GM10266 (cell line): Measurements from ENCODE around the gene RPP25L.

ENCODE experiments used
- DNase-seq: peaks from one replicate; pipeline ENCODE4 v3.0.0; 2012; ENCODE audit errors: extremely low spot score
- CTCF ChIP-seq: IDR thresholded peaks from 2 replicates; pipeline ENCODE4 v1.5.1; 2012; ENCODE audit warnings: mild to moderate bottlenecking, low read depth; ENCODE audit not compliant: control insufficient read depth, insufficient read depth; ENCODE audit errors: missing control alignments

Gene RPP25L

GRCh38 chr9:34611811-34612787 is at the start of gene RPP25L:
TSS of gene RPP25L (minus strand) at chr9:34612097. CDS start at chr9:34611296, 801 bp downstream.
- TF ChIP-seq CTCF = no peak
- peak; percentile 95 for DNase-seq

GRCh38 chr9:34659592-34660253 is 47.8 kb upstream of the RPP25L start:
- no peak for DNase-seq
- no peak for TF ChIP-seq CTCF

GRCh38 chr9:34658461-34658860 is 46.6 kb upstream of the RPP25L start:
- DNase-seq = no peak

GRCh38 chr9:34656992-34657391 is 45.1 kb upstream of the RPP25L start:
- TF ChIP-seq CTCF = no peak
- no peak for DNase-seq

More at GRCh38 chr9:34658461-34658860, 46.6 kb upstream of the RPP25L start:
- TF ChIP-seq CTCF = no peak

- DNase-seq = no peak
- TF ChIP-seq CTCF = no peak
Measured at GRCh38 chr9:34655394-34655793, 43.5 kb upstream of the RPP25L start.

- DNase-seq = no peak
- TF ChIP-seq CTCF = no peak
Measured at GRCh38 chr9:34654323-34655051, 42.6 kb upstream of the RPP25L start.
